Frontal cortex (tissue), 4 donors: ENCODE results near the gene APOBEC4. TPM values are rescaled to one million over a fixed set of nuclear protein-coding genes. Genes with fewer than 3 reads are reported as not detected.
"Not testable (repeated sequence)": the region's sequence is repeated elsewhere in the genome, so short reads cannot be mapped to it uniquely, and the experiment has no call there.

Experiments used
- DNase-seq, 2 donors: peaks; one replicate each; pipeline ENCODE4 v3.0.0; 2012; ENCODE audit warnings: low spot score in 2 of 2
- FAIRE-seq: peaks from 2 replicates; lab custom pipeline; 2012; peaks lifted over from hg19 to GRCh38; lab: Jason Lieb, UNC
- total RNA-seq: library from RNA; depleted of rRNA; stranded (reverse); fragments of >200 nt; gene quantifications from one replicate; pipeline ENCODE4 v1.2.3, GENCODE V29; 2014
- donor health status: control.
- donor health status: control.
- donor health status: control.

Gene APOBEC4
- total RNA-seq, 1 donor from 2014 or later, result not detected

DNA sequence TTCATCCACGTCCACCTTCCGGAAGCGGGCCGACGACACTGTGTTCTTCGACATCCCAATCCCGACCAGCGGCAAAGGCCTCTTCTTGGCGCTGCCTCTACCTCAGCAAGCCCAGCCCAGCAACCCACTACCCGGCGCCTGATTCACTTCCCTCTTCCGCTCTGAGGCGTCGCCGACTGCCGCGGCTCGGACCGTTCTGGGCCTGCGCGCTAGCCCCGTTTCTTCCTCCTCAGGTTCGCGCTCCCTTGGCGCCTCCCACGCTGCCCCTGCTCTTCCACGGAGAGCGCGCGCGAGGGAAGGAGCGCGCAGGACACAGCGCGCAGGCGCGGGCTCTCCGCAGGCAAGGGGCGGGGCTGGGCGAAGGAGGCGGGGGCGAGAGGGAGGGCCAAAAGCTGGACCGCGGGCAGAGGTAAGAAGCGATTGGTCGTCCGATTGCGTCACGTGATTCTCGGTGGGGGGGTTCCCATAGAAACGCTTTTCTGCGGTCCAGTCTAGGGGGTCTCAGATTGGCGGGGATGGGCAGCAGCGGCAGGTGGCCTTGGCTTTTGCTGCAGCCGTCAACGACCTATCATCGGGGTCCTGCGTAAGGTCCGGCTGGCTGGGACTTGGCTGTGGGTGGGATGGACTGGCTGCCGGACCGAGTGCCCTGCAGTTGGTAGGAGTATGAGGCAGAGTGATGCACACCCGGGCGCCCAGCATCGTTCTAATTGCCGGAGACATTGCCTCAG lies 17.3 kb downstream of the APOBEC4 start, which contains the start of gene ARPC5:
Gene ARPC5, minus strand, starts transcription at position 178 of the 728 bp plus-strand sequence. Its CDS starts 124 bp downstream, at position 54.
- FAIRE-seq (no peak), DNase-seq (peak; percentile 87 to 88)

- no peak for FAIRE-seq
- peak in 1 of 2 donors; percentile 16 for DNase-seq
These were observed 18.0 kb downstream of the APOBEC4 start for GRCh38 chr1:183635099-183635605.

DNA sequence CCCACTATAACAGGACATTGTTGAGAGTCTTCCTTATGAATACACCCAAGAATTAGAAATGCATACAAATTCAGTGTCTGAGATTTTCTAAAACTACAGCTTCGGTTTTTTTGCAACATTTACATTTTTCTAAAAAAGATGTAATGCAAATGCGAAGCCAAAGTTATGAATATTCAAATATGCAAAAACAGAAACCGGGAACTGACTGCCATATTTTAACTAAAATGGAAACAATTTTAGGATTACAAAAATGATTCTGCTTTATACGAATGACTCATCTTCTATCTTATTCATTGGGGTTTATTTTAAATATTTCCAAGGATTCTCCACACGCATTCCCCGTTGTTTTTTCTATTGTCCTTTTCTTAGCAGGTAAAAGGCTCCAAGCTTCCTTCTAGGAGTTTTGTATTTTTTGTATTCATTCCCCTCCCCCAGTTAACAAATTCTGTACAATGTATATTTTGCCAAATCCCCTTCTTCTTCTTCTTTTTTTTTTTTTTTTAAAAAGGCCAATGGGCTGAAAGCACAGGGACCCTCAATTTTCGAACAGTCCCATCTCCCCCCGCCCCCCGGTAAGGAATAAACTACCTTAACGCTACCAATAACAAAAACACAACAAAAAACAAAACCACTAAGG lies 18.6 kb downstream of the APOBEC4 start:
- DNase-seq (no peak), FAIRE-seq (no peak)

GRCh38 chr1:183633676-183634343 lies 19.3 kb downstream of the APOBEC4 start:
- no peak for FAIRE-seq
- peak in 1 of 2 donors; percentile 28 for DNase-seq

DNA sequence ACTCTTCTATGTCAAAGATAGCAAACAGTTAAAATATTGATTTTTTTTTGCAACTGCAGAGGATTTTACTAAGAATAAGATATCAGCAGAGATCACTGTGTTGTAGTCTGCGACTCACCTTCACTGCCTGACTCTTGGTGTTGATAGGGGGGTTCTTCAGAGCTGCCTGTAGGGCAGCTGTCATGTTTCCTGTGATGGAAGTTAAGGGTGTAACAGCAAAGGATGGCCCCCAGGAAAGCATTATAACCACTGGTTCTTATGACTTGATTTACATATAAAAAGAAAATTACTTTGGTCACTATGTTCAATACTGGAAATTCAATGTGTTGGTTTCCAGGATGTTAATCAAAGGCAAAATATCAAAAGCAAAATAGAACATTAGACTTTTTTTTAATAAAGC lies 20.2 kb downstream of the APOBEC4 start:
- no peak for FAIRE-seq
- no peak for DNase-seq

DNA sequence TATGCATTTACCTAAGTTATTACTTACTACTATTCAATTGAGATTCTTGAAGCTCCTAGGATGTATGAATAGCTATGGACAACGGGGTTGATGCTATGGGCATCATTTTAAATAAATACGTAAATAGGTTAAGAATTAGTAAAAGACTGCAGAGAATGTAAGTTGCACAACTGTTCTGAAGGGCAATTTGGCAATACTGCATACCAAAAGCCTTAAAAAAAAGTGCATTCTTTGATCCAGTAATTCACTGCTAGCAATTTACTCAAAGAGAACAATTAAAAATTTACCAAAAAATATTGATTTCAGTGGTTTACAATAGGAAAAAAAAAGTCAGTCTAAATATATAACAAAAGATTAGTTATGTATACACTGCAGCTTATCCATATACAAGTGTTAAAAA lies 21.0 kb downstream of the APOBEC4 start:
- no peak for FAIRE-seq
- DNase-seq, result no peak

DNA sequence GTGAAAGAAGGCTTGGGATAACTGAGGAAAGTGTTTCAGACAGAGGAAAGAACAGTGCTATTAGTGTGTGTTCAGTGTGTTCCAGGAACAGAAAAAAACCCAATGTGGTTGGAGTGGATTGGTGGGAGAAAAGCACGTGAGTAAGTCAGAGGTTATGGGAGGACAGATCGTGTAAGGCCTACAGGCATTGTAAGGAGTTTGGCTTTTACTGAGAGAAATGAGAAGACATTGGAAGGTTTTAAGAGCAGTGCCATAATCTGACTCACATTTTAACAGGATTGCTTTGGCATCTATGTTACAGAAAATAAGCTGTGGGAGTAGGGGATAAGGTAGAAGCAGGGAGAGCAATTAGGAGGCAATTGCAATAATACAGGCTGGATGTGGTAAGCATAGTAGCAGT lies 22.4 kb downstream of the APOBEC4 start:
- FAIRE-seq (no peak), DNase-seq (peak; percentile 34 to 39)

GRCh38 chr1:183628537-183628936 lies 24.6 kb downstream of the APOBEC4 start:
- no peak for FAIRE-seq
- no peak for DNase-seq

GRCh38 chr1:183626236-183626635 lies 26.9 kb downstream of the APOBEC4 start:
- not testable (repeated sequence) for FAIRE-seq, DNase-seq

- FAIRE-seq, result no peak
- peak in 1 of 2 donors; percentile 22 for DNase-seq
These were observed 30.0 kb downstream of the APOBEC4 start for GRCh38 chr1:183622884-183623785.

GRCh38 chr1:183622013-183622412 lies 31.1 kb downstream of the APOBEC4 start:
- DNase-seq (no peak), FAIRE-seq (no peak)

GRCh38 chr1:183620311-183620710 lies 32.8 kb downstream of the APOBEC4 start:
- DNase-seq (no peak), FAIRE-seq (no peak)

GRCh38 chr1:183619781-183620180 lies 33.3 kb downstream of the APOBEC4 start:
- no peak for DNase-seq
- FAIRE-seq, result no peak

DNA sequence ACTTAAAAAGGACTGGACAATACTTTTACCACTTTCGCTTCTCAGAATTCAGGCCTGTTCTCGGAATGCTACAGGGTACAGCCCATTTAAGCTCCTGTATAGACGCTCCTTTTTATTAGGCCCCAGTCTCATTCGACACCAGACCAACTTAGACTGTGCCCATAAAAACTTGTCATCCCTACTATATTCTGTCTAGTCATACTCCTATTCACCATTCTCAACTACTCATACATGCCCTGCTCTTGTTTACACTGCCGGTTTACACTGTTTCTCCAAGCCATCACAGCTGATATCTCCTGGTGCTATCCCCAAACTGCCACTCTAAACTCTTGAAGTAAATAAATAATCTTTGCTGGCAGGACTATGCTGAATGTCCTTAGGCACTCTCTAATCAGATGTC lies 34.9 kb downstream of the APOBEC4 start:
- FAIRE-seq, DNase-seq: not testable (repeated sequence)

DNA sequence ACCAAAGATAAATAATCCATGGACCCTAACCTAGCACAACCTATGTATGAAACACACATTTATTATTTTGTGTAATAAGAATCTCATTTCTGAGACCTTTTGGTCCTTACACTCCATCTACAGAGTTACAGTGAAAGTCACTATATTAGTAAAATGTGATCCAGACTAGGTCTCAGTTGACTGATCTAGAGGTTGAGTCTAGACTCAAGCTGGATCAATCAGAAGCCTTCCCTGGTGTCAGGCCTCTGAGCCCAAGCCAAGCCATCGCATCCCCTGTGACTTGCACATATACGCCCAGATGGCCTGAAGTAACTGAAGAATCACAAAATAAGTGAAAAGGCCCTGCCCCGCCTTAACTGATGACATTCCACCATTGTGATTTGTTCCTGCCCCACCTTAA lies 40.1 kb downstream of the APOBEC4 start:
- FAIRE-seq, result not testable (repeated sequence)

DNA sequence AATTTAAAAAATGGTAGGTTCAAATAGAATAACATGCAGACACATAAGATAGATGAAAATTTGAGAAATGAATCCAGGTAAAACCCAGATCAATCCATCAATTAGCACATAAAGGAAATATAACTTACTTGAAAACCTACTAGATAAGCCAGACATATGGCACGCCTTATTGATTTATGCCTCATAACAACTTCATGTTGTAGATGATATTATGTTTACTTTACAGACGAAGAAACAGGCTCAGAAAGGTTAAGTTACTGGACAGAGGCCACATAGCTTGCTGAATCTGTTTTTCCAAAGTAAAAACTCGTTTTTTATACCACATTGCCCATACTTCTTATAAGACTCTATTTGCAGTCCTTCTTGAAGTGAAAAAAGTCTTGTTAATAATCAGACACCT lies 40.7 kb downstream of the APOBEC4 start:
- DNase-seq, result no peak

More for the DNA sequence above, 40.1 kb downstream of the APOBEC4 start:
- DNase-seq, result not testable (repeated sequence)

DNA sequence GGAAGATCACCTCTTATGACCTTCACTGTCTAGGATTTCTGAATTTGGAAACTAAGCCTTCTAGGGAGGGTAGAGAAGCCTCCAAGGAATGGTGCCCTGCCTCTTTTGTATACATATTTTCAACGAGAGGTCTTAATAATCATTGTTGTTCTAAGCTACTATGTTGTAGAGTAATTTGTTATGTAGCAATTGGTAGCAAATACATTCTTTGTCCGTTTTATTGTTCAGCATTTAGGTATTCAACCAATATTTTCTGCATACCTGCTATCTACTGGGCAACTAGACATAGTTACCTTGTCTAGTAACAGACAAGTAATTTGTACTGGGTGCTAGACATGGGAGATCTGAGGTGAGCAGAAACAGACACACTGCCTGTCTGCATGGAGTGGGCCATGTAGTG lies 42.1 kb downstream of the APOBEC4 start:
- no peak for FAIRE-seq
- DNase-seq, result no peak

More for the DNA sequence above, 40.7 kb downstream of the APOBEC4 start:
- FAIRE-seq, result no peak

DNA sequence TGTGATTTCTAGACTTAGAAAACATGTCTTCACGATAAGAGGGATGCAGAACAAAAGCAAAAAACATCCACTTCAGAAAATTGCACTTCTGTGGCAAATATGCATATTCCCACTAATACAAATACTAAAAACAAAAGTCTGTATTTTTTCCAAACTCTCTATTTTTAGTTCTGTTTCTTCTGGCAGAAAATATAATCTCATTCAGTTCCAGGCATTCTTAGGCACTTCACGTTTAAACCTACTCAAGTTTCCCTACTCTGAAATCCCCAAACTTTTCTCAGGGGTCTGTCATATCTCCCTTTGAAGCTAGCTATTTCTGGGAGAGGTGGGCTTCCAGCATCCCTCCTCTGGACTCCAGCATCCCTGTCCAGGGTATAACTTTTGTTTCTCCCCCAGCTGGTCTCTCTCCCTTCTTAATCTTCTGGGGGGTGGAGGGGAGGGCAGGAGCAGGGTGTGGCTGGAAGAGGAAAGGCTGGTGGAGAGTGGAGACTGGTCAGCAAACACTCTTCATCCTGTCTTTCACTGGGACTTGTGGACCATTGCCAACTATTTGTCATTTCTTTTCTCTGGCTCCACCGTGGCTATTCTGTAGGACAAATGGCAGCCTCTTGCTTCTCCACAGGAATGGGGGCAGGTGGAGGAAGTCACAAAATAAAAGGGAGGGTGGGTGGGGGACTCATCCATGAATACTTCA lies 43.2 kb downstream of the APOBEC4 start:
- DNase-seq (no peak), FAIRE-seq (no peak)

- DNase-seq (peak in 1 of 2 donors; percentile 35), FAIRE-seq (no peak)
These were observed 43.8 kb downstream of the APOBEC4 start for GRCh38 chr1:183609313-183609712.
